Psoas muscle (tissue), 8 donors: ENCODE results near the gene TAOK1. TPM values are rescaled to one million over a fixed set of nuclear protein-coding genes. Genes with fewer than 3 reads are reported as not detected.

Source experiments
- ATAC-seq, 4 donors: fragments of 200-7000 bp; cut with Tn5 transposase; one replicate each; pipeline ENCODE4 v1.9.1; 2020; ENCODE audit warnings: moderate library complexity in 3 of 4, mild to moderate bottlenecking in 2 of 4
- DNase-seq, 2 donors: peaks; one replicate each; pipeline ENCODE4 v3.0.0-alpha.2; 2020
- H3K27ac ChIP-seq: fragments of 200-600 bp; one replicate; pipeline ENCODE4 v1.8.0; 2022
- H3K27me3 ChIP-seq, 3 donors: fragments of 200-600 bp in 1 of 3; one replicate each; pipeline versions ENCODE4 v1.6.1 to v1.8.0; 2013 to 2022; ENCODE audit warnings: low read length in 2 of 3, mild to moderate bottlenecking in 2 of 3, moderate library complexity in 1 of 3; ENCODE audit not compliant: insufficient read depth in 3 of 3
- H3K36me3 ChIP-seq, 2 donors: fragments of 200-600 bp in 1 of 2; one replicate each; pipeline versions ENCODE4 v1.6.1 to v1.8.0; 2013 to 2022; ENCODE audit warnings: low read depth in 1 of 2, mild to moderate bottlenecking in 1 of 2, moderate library complexity in 1 of 2; ENCODE audit not compliant: insufficient read depth in 1 of 2
- H3K4me1 ChIP-seq: fragments of 200-600 bp; one replicate; pipeline ENCODE4 v1.8.0; 2022
- H3K4me3 ChIP-seq: fragments of 200-600 bp; one replicate; pipeline ENCODE4 v1.8.0; 2022; ENCODE audit warnings: mild to moderate bottlenecking
- H3K9me3 ChIP-seq: fragments of 200-600 bp; one replicate; pipeline ENCODE4 v1.8.0; 2022
- CTCF ChIP-seq: fragments of 200-600 bp; IDR thresholded peaks from one replicate; pipeline ENCODE4 v1.8.0; 2022; ENCODE audit warnings: antibody characterized with exemption
- WGBS, 3 donors: extraction: QIAGEN DNeasy Blood & Tissue Kit; methylation state at CpG; one replicate each; pipeline versions ENCODE4 v1.1.6 to v1.1.7; 2013; 5-methylcytosine and 5-hydroxymethylcytosine counted together
- intact Hi-C, 2 donors: fragments of 100-400 bp; cut with DNase I; formaldehyde crosslinking; loops; one replicate each; pipeline versions ENCODE4 v1.11.0 to v1.14.2; 2022
- polyA plus RNA-seq, 3 donors: library from polyadenylated mRNA; stranded (reverse); fragments of 200-250 nt; gene quantifications; one replicate each; pipeline ENCODE4 v1.2.3, GENCODE V29; 2013
- total RNA-seq, 4 donors: library from RNA; stranded (reverse); fragmentation: NEBNext Ultra II Directional in 2 of 4; extraction: Animal tissue kit (Norgen Biotek cat#: 25700) in 2 of 4; gene quantifications; one replicate each; pipeline versions ENCODE4 v1.2.1 to v1.2.4, GENCODE V29; 2021 to 2023
- donor health status: healthy with polysubstance abuse.
- donor health status: DM: no; HTN: no; CAD: no; lungs with moderate emphysema.
- donor health status: Bipolar disorder and iron deficiency.
- donor health status: healthy.
- donor health status: DM: yes; HTN: yes; CAD: no.
- donor health status: DM: no; HTN: no; CAD: no.
- donor health status: DM: no; HTN: no; CAD: no.
- donor health status: DM: yes; HTN: yes; CAD: no.

The TAOK1 gene
- total and polyA plus RNA-seq, 7 donors: 6.3 to 49.8 (median 42.5) TPM

GRCh38 chr17:29369831-29370735 is 20.1 kb upstream of the TAOK1 start:
- Histone ChIP-seq H3K36me3 (no peaks in the 10 kb centered on the region), H3K9me3 (no peaks in the 10 kb centered on the region), H3K27me3 (no peaks in the 10 kb centered on the region), H3K27ac (no peak overlapping the region), H3K4me1 (no peaks in the 10 kb centered on the region), H3K4me3 (peak overlapping the region; percentile 24)
- intact Hi-C loops: loop anchor here (1.0 to 5.0 kb wide), 2 partner anchors 167 kb away; no protein-coding TSS in a partner anchor
- DNase-seq (peak in 1 of 2 donors; percentile 31), ATAC-seq (peak; percentile 91 to 96 (median 93))
- WGBS, 3 donors: 17 to 21% (median 19%) methylated on average over 7 of the region's 7 CpGs
- TF ChIP-seq CTCF: peak; percentile 84

- no peaks in the 10 kb centered on the region for H3K27me3 ChIP-seq
- intact Hi-C loops: no loop called here
- no peaks in the 10 kb centered on the region for H3K4me1 ChIP-seq
- H3K36me3 ChIP-seq: no peaks in the 10 kb centered on the region
- no peak overlapping the region for H3K27ac ChIP-seq
- no peak overlapping the region for H3K4me3 ChIP-seq
- DNase-seq: no peak
- no peaks in the 10 kb centered on the region for H3K9me3 ChIP-seq
- no peak for TF ChIP-seq CTCF
- WGBS, 3 donors: 51 to 66% (median 66%) methylated on average over 3 of the region's 3 CpGs
- peak in 1 of 4 donors; percentile 30 for ATAC-seq
Measured at GRCh38 chr17:29376667-29377270, 13.4 kb upstream of the TAOK1 start.

- H3K9me3 ChIP-seq: no peaks in the 10 kb centered on the region
- no peak for TF ChIP-seq CTCF
- WGBS, 3 donors: 79 to 83% (median 80%) methylated on average over 4 of the region's 4 CpGs
- ATAC-seq: no peak
- no peak for DNase-seq
- H3K27me3 ChIP-seq: no peaks in the 10 kb centered on the region
- H3K36me3 ChIP-seq: no peaks in the 10 kb centered on the region
- intact Hi-C loops: no loop called here
- no peak overlapping the region for H3K4me3 ChIP-seq
- H3K4me1 ChIP-seq: no peaks in the 10 kb centered on the region
- no peak overlapping the region for H3K27ac ChIP-seq
Measured at GRCh38 chr17:29378500-29378899, 11.7 kb upstream of the TAOK1 start.

- ATAC-seq: peak in 2 of 4 donors; percentile 86 to 89
- TF ChIP-seq CTCF: no peak
- Histone ChIP-seq H3K27me3 (no peaks in the 10 kb centered on the region), H3K4me1 (no peaks in the 10 kb centered on the region), H3K27ac (no peak overlapping the region), H3K4me3 (peak overlapping the region; percentile 33), H3K36me3 (no peaks in the 10 kb centered on the region), H3K9me3 (no peaks in the 10 kb centered on the region)
- intact Hi-C loops: no loop called here
- WGBS, 3 donors: 32 to 36% (median 33%) methylated on average over 12 of the region's 12 CpGs
- DNase-seq: no peak
Measured at GRCh38 chr17:29379084-29379991, 10.8 kb upstream of the TAOK1 start.
